PC-3 (cell line): ENCODE measurements around the gene ERGIC3. TPM values are rescaled to one million over a fixed set of nuclear protein-coding genes. Genes with fewer than 3 reads are reported as not detected.
"Not testable (repeated sequence)": the region's sequence is repeated elsewhere in the genome, so short reads cannot be mapped to it uniquely, and the experiment has no call there.

ENCODE experiments used
- ATAC-seq: fragments of 200-7000 bp; cut with Tn5 transposase; 2 replicates; pipeline ENCODE4 v1.9.1; 2020; ENCODE audit warnings: mild to moderate bottlenecking, moderate library complexity
- BruUV-seq: library from RNA; stranded (reverse); fragments of 400-500 nt; replicated peaks from 2 replicates; lab custom pipeline; 2021; lab: Mats Ljungman, UMichigan
- CTCF ChIA-PET: fragments of 300-600 bp; sonication (Branson Sonifier 250); formaldehyde crosslinking; loops from one replicate; lab custom pipeline; 2022; ENCODE audit warnings: antibody characterized with exemption; lab: Charles Lee
- POLR2A ChIA-PET: fragments of 300-600 bp; sonication (Branson Sonifier 250); formaldehyde crosslinking; loops from one replicate; lab custom pipeline; 2022; ENCODE audit warnings: antibody characterized with exemption; ENCODE audit not compliant: unreplicated experiment; lab: Charles Lee
- DNase-seq: peaks from one replicate; pipeline ENCODE4 v3.0.0-alpha.2; 2015
- H2AFZ ChIP-seq: fragments of 300-600 bp; sonication (generic); 2 replicates; pipeline ENCODE4 v1.6.0; 2016; ENCODE audit warnings: antibody characterized with exemption, low read length
- H3F3A ChIP-seq: fragments of 300-600 bp; sonication (generic); one replicate; pipeline ENCODE4 v1.6.0; 2017; ENCODE audit warnings: antibody characterized with exemption, low read length, control low read depth, mild to moderate bottlenecking; ENCODE audit not compliant: unreplicated experiment
- H3K27ac ChIP-seq: fragments of 300-600 bp; sonication (generic); 2 replicates; pipeline ENCODE4 v1.5.1; 2016; ENCODE audit warnings: mild to moderate bottlenecking, low read length
- H3K27me3 ChIP-seq: fragments of 300-600 bp; sonication (generic); 2 replicates; pipeline ENCODE4 v1.6.1; 2016; ENCODE audit warnings: low read length, mixed read lengths
- H3K36me3 ChIP-seq: fragments of 300-600 bp; sonication (generic); 2 replicates; pipeline ENCODE4 v1.6.1; 2016; ENCODE audit warnings: low read depth, mixed run types, low read length, mixed read lengths
- H3K4me1 ChIP-seq: fragments of 300-600 bp; sonication (generic); 2 replicates; pipeline ENCODE4 v1.5.1; 2016; ENCODE audit warnings: low read length; ENCODE audit not compliant: insufficient read depth
- H3K4me2 ChIP-seq: fragments of 300-600 bp; sonication (generic); 2 replicates; pipeline ENCODE4 v1.6.0; 2016; ENCODE audit warnings: low read length
- H3K4me3 ChIP-seq: fragments of 300-600 bp; sonication (generic); 2 replicates; pipeline ENCODE4 v1.5.1; 2016; ENCODE audit warnings: mild to moderate bottlenecking, low read length, mixed read lengths
- H3K79me2 ChIP-seq: fragments of 300-600 bp; sonication (generic); 2 replicates; pipeline ENCODE4 v1.6.1; 2017; ENCODE audit warnings: low read length, mixed read lengths
- H3K9ac ChIP-seq: fragments of 300-600 bp; sonication (generic); 2 replicates; pipeline ENCODE4 v1.6.0; 2016; ENCODE audit warnings: mild to moderate bottlenecking, low read length
- H3K9me2 ChIP-seq: fragments of 300-600 bp; sonication (generic); replicated peaks from 2 replicates; pipeline ENCODE4 v1.6.1; 2016; ENCODE audit warnings: mixed run types, low read length, mixed read lengths
- H3K9me3 ChIP-seq: fragments of 300-600 bp; sonication (generic); 2 replicates; pipeline ENCODE4 v1.6.1; 2016; ENCODE audit warnings: low read length, mixed read lengths
- H4K20me1 ChIP-seq: fragments of 300-600 bp; sonication (generic); 2 replicates; pipeline ENCODE4 v1.6.1; 2016; ENCODE audit warnings: low read length, mixed read lengths
- EZH2 ChIP-seq: fragments of 300-600 bp; sonication (generic); IDR thresholded peaks from one replicate; pipeline ENCODE4 v1.6.1; 2017; ENCODE audit warnings: antibody characterized with exemption, mild to moderate bottlenecking, low read length; ENCODE audit not compliant: unreplicated experiment
- EZH2phosphoT487 ChIP-seq: fragments of 300-600 bp; sonication (generic); IDR thresholded peaks from 2 replicates; pipeline ENCODE4 v1.6.1; 2018; ENCODE audit warnings: mild to moderate bottlenecking, antibody characterized with exemption, low read length, borderline replicate concordance
- intact Hi-C: fragments of 100-400 bp; cut with micrococcal nuclease; formaldehyde crosslinking; loops from 2 replicates; pipeline ENCODE4 v1.9.0; 2023
- total RNA-seq: library from RNA; depleted of rRNA; stranded (reverse); fragments of >200 nt; gene quantifications from 2 replicates; pipeline ENCODE4 v1.2.3, GENCODE V29; 2014
- TF ChIP-seq, protein P1 (sequence below): fragments of 300-600 bp; sonication (generic); conservative IDR thresholded peaks from 2 replicates; pipeline ENCODE4 v1.5.1; 2017; ENCODE audit warnings: antibody characterized with exemption, low read depth, mild to moderate bottlenecking, low read length

Gene ERGIC3
- total RNA-seq, 1 experiment from 2014 or later, result 284 TPM

DNA sequence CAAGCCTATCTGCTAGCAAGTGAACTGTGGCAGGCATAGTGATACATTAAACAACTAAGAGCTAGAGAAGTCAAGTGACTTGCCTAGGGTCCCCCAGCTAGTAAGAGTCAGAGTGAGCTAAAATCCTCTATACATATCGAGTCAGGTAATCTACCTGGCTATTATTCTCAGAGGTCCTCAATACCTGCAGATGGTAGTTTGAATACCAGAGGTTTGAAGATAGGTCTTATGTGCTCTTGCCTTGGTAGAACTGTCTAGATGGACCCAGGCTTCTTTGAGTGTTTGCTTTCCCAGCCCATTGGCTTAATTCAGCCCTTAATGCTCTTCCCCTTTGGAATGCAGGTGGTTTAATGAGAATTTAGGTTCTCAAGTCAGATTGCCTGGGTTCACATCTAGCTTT, 1.1 kb downstream of the ERGIC3 start:
- ChIA-PET CTCF (no interaction called here), POLR2A (no interaction called here)
- H3F3A ChIP-seq, result no peaks in the 10 kb centered on the region
- peaks cover 16% of the 10 kb centered on the region; the same call in 1 of the 2 replicates for H3K36me3 ChIP-seq
- H3K9me3 ChIP-seq, result no peaks in the 10 kb centered on the region
- intact Hi-C loops, result no loop called here
- no peak overlapping the region for H2AFZ ChIP-seq
- BruUV-seq, result no TSS peak
- no peak for ATAC-seq
- H3K27ac ChIP-seq, result no peak overlapping the region
- H3K4me2 ChIP-seq, result peak overlapping the region; percentile 95
- DNase-seq, result no peak
- no peaks in the 10 kb centered on the region for H4K20me1 ChIP-seq
- H3K4me1 ChIP-seq, result peaks cover 14% of the 10 kb centered on the region
- peaks cover 17% of the 10 kb centered on the region for H3K79me2 ChIP-seq
- no peaks in the 10 kb centered on the region for H3K9me2 ChIP-seq
- TF ChIP-seq EZH2 (no peak), EZH2phosphoT487 (no peak)
- TF ChIP-seq, protein P1, sequence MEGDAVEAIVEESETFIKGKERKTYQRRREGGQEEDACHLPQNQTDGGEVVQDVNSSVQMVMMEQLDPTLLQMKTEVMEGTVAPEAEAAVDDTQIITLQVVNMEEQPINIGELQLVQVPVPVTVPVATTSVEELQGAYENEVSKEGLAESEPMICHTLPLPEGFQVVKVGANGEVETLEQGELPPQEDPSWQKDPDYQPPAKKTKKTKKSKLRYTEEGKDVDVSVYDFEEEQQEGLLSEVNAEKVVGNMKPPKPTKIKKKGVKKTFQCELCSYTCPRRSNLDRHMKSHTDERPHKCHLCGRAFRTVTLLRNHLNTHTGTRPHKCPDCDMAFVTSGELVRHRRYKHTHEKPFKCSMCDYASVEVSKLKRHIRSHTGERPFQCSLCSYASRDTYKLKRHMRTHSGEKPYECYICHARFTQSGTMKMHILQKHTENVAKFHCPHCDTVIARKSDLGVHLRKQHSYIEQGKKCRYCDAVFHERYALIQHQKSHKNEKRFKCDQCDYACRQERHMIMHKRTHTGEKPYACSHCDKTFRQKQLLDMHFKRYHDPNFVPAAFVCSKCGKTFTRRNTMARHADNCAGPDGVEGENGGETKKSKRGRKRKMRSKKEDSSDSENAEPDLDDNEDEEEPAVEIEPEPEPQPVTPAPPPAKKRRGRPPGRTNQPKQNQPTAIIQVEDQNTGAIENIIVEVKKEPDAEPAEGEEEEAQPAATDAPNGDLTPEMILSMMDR, result no peak
- H3K4me3 ChIP-seq, result peak overlapping the region; percentile 89; the same call in 1 of the 2 replicates
- H3K9ac ChIP-seq, result no peak overlapping the region
- no peaks in the 10 kb centered on the region for H3K27me3 ChIP-seq

DNA sequence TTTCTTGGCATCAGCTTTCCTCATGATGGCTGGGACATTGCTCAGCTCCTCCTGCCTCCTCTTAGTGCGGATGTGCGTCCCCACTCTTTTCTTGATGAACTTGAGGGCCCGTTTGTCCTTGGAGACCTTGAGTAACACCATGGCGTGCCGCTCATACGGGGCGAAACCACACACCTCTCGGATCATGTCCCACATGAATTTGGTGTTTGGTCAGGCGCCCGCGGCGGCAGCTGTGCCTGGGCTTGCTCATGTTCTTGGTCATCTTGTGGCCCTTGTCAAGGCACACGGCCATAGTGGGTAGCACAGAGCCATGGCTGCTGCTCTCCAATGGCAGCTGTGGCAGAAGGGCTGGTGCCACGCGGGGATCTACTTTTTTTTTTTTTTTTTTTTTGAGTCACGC, 2.6 kb downstream of the ERGIC3 start:
- intact Hi-C loops, result no loop called here
- H3F3A ChIP-seq, result no peaks in the 10 kb centered on the region

DNA sequence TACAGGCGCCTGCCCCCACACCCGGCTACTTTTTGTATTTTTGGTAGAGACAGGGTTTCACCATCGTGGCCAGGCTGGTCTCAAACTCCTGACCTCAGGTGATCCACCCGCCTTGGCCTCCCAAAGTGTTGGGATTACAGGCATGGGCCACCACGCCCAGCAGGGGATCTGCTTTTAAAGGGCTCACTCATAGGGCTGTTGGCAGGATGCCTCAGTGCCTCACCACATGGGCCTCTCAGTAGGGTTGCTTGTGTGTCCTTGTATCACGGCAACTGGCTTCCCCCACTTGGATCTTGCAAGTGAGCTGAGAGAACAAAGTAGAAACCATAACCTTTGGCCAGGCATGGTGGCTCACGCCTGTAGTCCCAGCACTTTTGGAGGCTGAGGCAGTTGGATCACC, 3.1 kb downstream of the ERGIC3 start:
- H3K4me3 ChIP-seq, H3K9me3 ChIP-seq, POLR2A ChIA-PET, CTCF ChIA-PET, ATAC-seq, H4K20me1 ChIP-seq, H3K27me3 ChIP-seq, intact Hi-C loops, H3K27ac ChIP-seq, H3K9ac ChIP-seq, H3F3A ChIP-seq, H3K4me2 ChIP-seq, H2AFZ ChIP-seq, BruUV-seq, H3K9me2 ChIP-seq: not testable (repeated sequence)
- Histone ChIP-seq H3K36me3 (peaks cover 32% of the 10 kb centered on the region), H3K4me1 (peaks cover 14% of the 10 kb centered on the region), H3K79me2 (peaks cover 17% of the 10 kb centered on the region)
- DNase-seq, result peak; percentile 47

More for the DNA sequence above, 2.6 kb downstream of the ERGIC3 start:
- H3K4me1 ChIP-seq, result peaks cover 14% of the 10 kb centered on the region
- H3K27ac ChIP-seq, result no peak overlapping the region
- H3K4me3 ChIP-seq, result no peak overlapping the region
- POLR2A ChIA-PET, result no interaction called here
- H4K20me1 ChIP-seq, result no peaks in the 10 kb centered on the region
- H2AFZ ChIP-seq, result no peak overlapping the region
- DNase-seq (no peak), ATAC-seq (no peak)
- CTCF ChIA-PET, result no interaction called here
- H3K4me2 ChIP-seq, result no peak overlapping the region
- no TSS peak for BruUV-seq
- TF ChIP-seq EZH2 (no peak), EZH2phosphoT487 (no peak)
- TF ChIP-seq, protein P1, result no peak
- H3K9me2 ChIP-seq, result no peaks in the 10 kb centered on the region
- peaks cover 29% of the 10 kb centered on the region; the same call in 1 of the 2 replicates for H3K36me3 ChIP-seq
- peaks cover 17% of the 10 kb centered on the region for H3K79me2 ChIP-seq
- no peaks in the 10 kb centered on the region for H3K27me3 ChIP-seq
- no peak overlapping the region for H3K9ac ChIP-seq
- H3K9me3 ChIP-seq, result no peaks in the 10 kb centered on the region
